GM12878 (cell line): Measurements from ENCODE around the gene RPL35A. TPM values are rescaled to one million over a fixed set of nuclear protein-coding genes. Genes with fewer than 3 reads are reported as not detected.
A peak's percentile ranks its signal among the peaks of the same experiment; 100 is the strongest.
"Not testable (repeated sequence)": the region's sequence is repeated elsewhere in the genome, so short reads cannot be mapped to it uniquely, and the experiment has no call there.

Experiments
- ATAC-seq: fragments of 200-7000 bp; cut with Tn5 transposase; 3 replicates; pipeline ENCODE4 v1.9.1; 2020; ENCODE audit warnings: mild to moderate bottlenecking, moderate library complexity
- BruUV-seq: library from RNA; stranded (reverse); fragments of 400-500 nt; replicated peaks from 2 replicates; lab custom pipeline; 2021; lab: Mats Ljungman, UMichigan
- CTCF ChIA-PET: fragments of 300-600 bp; sonication (Branson Sonifier 250); formaldehyde crosslinking; extraction: SDS; loops from one replicate; lab custom pipeline; 2021; ENCODE audit warnings: inconsistent platforms; lab: Yijun Ruan, JAX
- POLR2A ChIA-PET: fragments of 350-600 bp; formaldehyde crosslinking; extraction: SDS; loops from one replicate; lab custom pipeline; 2021; ENCODE audit warnings: inconsistent platforms; lab: Charles Lee
- RAD21 ChIA-PET: fragments of 300-600 bp; sonication (Branson Sonifier 250); formaldehyde crosslinking; loops from one replicate; lab custom pipeline; 2023; ENCODE audit warnings: antibody characterized with exemption; ENCODE audit not compliant: unreplicated experiment; lab: Charles Lee
- SMC1A ChIA-PET: fragments of 300-600 bp; sonication (Branson Sonifier 250); formaldehyde crosslinking; loops from one replicate; lab custom pipeline; 2023; ENCODE audit not compliant: unreplicated experiment, uncharacterized antibody; lab: Charles Lee
- DNase-seq: peaks from one replicate; pipeline ENCODE4 v3.0.0-alpha.2; 2011; ENCODE audit warnings: low read depth, low spot score
- FAIRE-seq: peaks from 3 replicates; lab custom pipeline; 2011; peaks lifted over from hg19 to GRCh38; lab: Jason Lieb, UNC
- H2AFZ ChIP-seq: 2 replicates; pipeline ENCODE4 v1.6.0; 2011; ENCODE audit warnings: low read depth, low read length, control low read depth; ENCODE audit not compliant: control insufficient read depth
- H3K27ac ChIP-seq: 2 replicates; pipeline ENCODE4 v1.5.1; 2011; ENCODE audit warnings: control low read depth; ENCODE audit not compliant: control insufficient read depth, insufficient read depth
- H3K27me3 ChIP-seq, 2 experiments: replicated peaks in 1 of 2; 2 replicates each; pipeline versions ENCODE4 v1.6.0 to v1.6.1; 2011; ENCODE audit warnings: low read length in 1 of 2; ENCODE audit not compliant: control insufficient read depth in 2 of 2, insufficient read depth in 2 of 2
- H3K36me3 ChIP-seq, 2 experiments: 2 replicates each; pipeline ENCODE4 v1.5.1; 2011; ENCODE audit warnings: low read length in 1 of 2; ENCODE audit not compliant: control insufficient read depth in 2 of 2, insufficient read depth in 2 of 2
- H3K4me1 ChIP-seq: 2 replicates; pipeline ENCODE4 v1.6.1; 2011; ENCODE audit warnings: mild to moderate bottlenecking, low read length, moderate library complexity, mixed read lengths; ENCODE audit not compliant: control insufficient read depth, insufficient read depth
- H3K4me2 ChIP-seq: 2 replicates; pipeline ENCODE4 v1.6.0; 2011; ENCODE audit warnings: control low read depth; ENCODE audit not compliant: control insufficient read depth, insufficient read depth
- H3K4me3 ChIP-seq: fragments of 200-600 bp; sonication (generic); 2 replicates; pipeline ENCODE4 v1.5.1; 2016
- H3K79me2 ChIP-seq: 2 replicates; pipeline ENCODE4 v1.6.0; 2011; ENCODE audit warnings: low read length; ENCODE audit not compliant: control insufficient read depth, insufficient read depth
- H3K9ac ChIP-seq: 2 replicates; pipeline ENCODE4 v1.8.0; 2011; ENCODE audit warnings: low read length, control low read depth, mixed read lengths; ENCODE audit not compliant: control insufficient read depth, insufficient read depth
- H3K9me3 ChIP-seq: replicated peaks from 3 replicates; pipeline ENCODE4 v1.5.1; 2011; ENCODE audit warnings: mild to moderate bottlenecking, low read length; ENCODE audit not compliant: control insufficient read depth, insufficient read depth
- H4K20me1 ChIP-seq: 2 replicates; pipeline ENCODE4 v1.6.0; 2011; ENCODE audit not compliant: control insufficient read depth, insufficient read depth
- ETV6 ChIP-seq, 2 experiments: fragments of 450-650 bp in 1 of 2; IDR thresholded peaks in 1 of 2; conservative IDR thresholded peaks in 1 of 2; 2 replicates each; pipeline ENCODE4 v1.6.1; 2014; ENCODE audit warnings: antibody characterized with exemption in 1 of 2, borderline replicate concordance in 1 of 2, low read depth in 1 of 2, mild to moderate bottlenecking in 1 of 2, moderate library complexity in 1 of 2
- POLR2A ChIP-seq: IDR thresholded peaks from 2 replicates; pipeline ENCODE4 v1.6.1; 2011; ENCODE audit warnings: low read depth, mild to moderate bottlenecking, low read length
- ZNF24 ChIP-seq: fragments of 450-650 bp; IDR thresholded peaks from 2 replicates; pipeline ENCODE4 v1.6.1; 2017; ENCODE audit warnings: antibody characterized with exemption, mild to moderate bottlenecking
- WGBS: methylation state at CpG from one replicate; pipeline ENCODE4 v1.1.6; 2016; ENCODE audit warnings: low lambda C conversion rate; ENCODE audit not compliant: insufficient replicate concordance, insufficient coverage; ENCODE audit errors: missing lambda C conversion rate; 5-methylcytosine and 5-hydroxymethylcytosine counted together
- in situ Hi-C: fragments of 300-500 bp; cut with MboI; formaldehyde crosslinking; loops from 9 replicates; pipeline ENCODE4 v1.14.3; 2018; ENCODE audit warnings: mixed read lengths
- intact Hi-C: fragments of 100-400 bp; cut with micrococcal nuclease; formaldehyde crosslinking; loops from one replicate; pipeline ENCODE4 v1.14.2; 2022; ENCODE audit not compliant: unreplicated experiment
- polyA plus RNA-seq, 11 experiments: library from polyadenylated mRNA; depleted of rRNA in 4 of 11; unstranded in 6 of 11; stranded (reverse) in 5 of 11; fragments of >200 nt; fragmentation: Nextera tagmentation in 4 of 11; fragmentation: Illumina TruSeq in 1 of 11; extraction: Ambion mirVana in 4 of 11; extraction: Trizol in 1 of 11; gene quantifications; 1 replicate in 1 of 11; 2 replicates in 10 of 11; pipeline versions ENCODE4 v1.2.1 to v1.2.3, GENCODE V29; 2011 to 2016; ENCODE audit warnings: inconsistent platforms in 2 of 11, missing spikeins in 2 of 11, low read depth in 1 of 11
- total RNA-seq, 4 experiments: library from RNA; depleted of rRNA in 3 of 4; stranded (reverse); fragments of >200 nt in 3 of 4; fragmentation: Illumina TruSeq in 1 of 4; extraction: Trizol in 1 of 4; gene quantifications; 2 replicates each; pipeline versions ENCODE4 v1.2.1 to v1.2.3, GENCODE V29; 2013 to 2021
- TF ChIP-seq, protein P1 (sequence below): IDR thresholded peaks from 2 replicates; pipeline ENCODE4 v1.6.1; 2012; ENCODE audit warnings: mild to moderate bottlenecking, low read depth, low read length

Gene RPL35A
- total and polyA plus RNA-seq, 10 of the 15 experiments (the other 5 are each of a cell fraction or from before 2014, with no cell fraction given), result 774 to 3,144 (median 1,843) TPM

DNA sequence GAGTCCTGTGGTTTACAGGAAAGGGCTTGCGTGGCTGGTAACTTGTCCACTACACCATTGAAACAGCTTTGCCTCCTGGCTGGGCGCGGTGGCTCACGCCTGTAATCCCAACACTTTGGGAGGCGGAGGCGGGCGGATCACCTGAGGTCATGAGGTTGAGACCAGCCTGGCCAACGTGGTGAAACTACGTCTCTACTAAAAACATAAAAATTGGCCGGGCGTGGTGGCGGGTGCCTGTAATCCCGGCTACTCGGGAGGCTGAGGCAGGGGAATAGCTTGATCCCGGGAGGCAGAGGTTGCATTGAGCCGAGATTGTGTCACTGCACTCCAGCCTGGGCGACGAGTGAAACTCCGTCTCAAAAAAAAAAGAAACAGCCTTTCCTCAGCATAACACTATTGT, 8.9 kb downstream of the RPL35A start:
- H4K20me1 ChIP-seq, DNase-seq, H3K4me1 ChIP-seq, H3K79me2 ChIP-seq, H3K9me3 ChIP-seq, ATAC-seq, H3K9ac ChIP-seq, H3K27ac ChIP-seq, in situ Hi-C loops, H3K27me3 ChIP-seq, BruUV-seq, FAIRE-seq, H2AFZ ChIP-seq: not testable (repeated sequence)
- intact Hi-C loops, result loop anchor here (1.0 kb wide), 1 partner anchor 9 kb away; the partner anchor contains the start of gene RPL35A
- 92% methylated on average over 17 of the region's 19 CpGs for WGBS
- Histone ChIP-seq H3K4me2 (peak overlapping the region; percentile 91), H3K36me3 (peaks cover 7 to 36% of the 10 kb centered on the region in 2 experiments), H3K4me3 (peak overlapping the region; percentile 66)
- ChIA-PET RAD21 (interaction anchor here (1.0 kb wide), 1 partner anchor 8 kb away, joined by 3 read pairs; no protein-coding TSS in a partner anchor), CTCF (interaction anchor here (1.3 to 1.5 kb wide), 2 partner anchors 9 to 15 kb away, joined by 3 to 4 read pairs; partner anchors contain the start of gene RPL35A), SMC1A (interaction anchor here (2.2 kb wide), 1 partner anchor 9 kb away, joined by 9 read pairs; the partner anchor contains the start of gene RPL35A), POLR2A (interaction anchor here (0.6 to 1.3 kb wide), 3 partner anchors 8 to 346 kb away, joined by 4 to 7 read pairs (median 5); partner anchors contain the start of gene RPL35A)

DNA sequence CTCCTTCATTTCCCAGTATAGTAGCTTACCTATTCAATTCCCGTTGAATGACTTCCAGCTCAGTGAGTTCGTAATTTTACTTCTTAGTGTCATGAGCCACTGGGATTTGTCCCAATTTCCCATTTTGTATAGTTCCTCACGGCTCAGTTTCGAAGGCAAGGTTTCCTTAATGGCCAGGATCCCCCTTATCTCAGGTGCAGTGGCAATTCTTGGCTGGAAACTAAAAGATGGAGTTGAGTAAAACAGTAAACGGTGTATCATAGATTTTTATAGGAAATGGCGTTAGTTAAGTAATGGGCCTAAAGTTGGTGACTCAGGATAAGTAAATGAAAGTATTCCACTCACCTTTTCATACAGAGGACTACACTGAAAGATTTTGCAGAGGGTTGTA, 9.5 kb downstream of the RPL35A start:
- peak overlapping the region; percentile 41; the same call in 1 of the 2 replicates for H3K27ac ChIP-seq
- peak overlapping the region; percentile 66 for H3K4me3 ChIP-seq
- H3K4me2 ChIP-seq, result peak overlapping the region; percentile 91
- TF ChIP-seq POLR2A (no peak), ETV6 (conservative IDR thresholded peaks at IDR 0.05 in 1 of 2, IDR thresholded peaks at IDR 0.05 in 1 of 2; ENCODE audit: borderline replicate concordance in 1 of 2, low read depth in 1 of 2) (no peak), ZNF24 (0 out of 2 replicates have a peak, but pooled peaks have one; percentile 26)
- TF ChIP-seq, protein P1, sequence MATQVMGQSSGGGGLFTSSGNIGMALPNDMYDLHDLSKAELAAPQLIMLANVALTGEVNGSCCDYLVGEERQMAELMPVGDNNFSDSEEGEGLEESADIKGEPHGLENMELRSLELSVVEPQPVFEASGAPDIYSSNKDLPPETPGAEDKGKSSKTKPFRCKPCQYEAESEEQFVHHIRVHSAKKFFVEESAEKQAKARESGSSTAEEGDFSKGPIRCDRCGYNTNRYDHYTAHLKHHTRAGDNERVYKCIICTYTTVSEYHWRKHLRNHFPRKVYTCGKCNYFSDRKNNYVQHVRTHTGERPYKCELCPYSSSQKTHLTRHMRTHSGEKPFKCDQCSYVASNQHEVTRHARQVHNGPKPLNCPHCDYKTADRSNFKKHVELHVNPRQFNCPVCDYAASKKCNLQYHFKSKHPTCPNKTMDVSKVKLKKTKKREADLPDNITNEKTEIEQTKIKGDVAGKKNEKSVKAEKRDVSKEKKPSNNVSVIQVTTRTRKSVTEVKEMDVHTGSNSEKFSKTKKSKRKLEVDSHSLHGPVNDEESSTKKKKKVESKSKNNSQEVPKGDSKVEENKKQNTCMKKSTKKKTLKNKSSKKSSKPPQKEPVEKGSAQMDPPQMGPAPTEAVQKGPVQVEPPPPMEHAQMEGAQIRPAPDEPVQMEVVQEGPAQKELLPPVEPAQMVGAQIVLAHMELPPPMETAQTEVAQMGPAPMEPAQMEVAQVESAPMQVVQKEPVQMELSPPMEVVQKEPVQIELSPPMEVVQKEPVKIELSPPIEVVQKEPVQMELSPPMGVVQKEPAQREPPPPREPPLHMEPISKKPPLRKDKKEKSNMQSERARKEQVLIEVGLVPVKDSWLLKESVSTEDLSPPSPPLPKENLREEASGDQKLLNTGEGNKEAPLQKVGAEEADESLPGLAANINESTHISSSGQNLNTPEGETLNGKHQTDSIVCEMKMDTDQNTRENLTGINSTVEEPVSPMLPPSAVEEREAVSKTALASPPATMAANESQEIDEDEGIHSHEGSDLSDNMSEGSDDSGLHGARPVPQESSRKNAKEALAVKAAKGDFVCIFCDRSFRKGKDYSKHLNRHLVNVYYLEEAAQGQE, result no peak
- DNase-seq, result no peak
- H3K4me1 ChIP-seq, result peaks cover 6% of the 10 kb centered on the region
- peak overlapping the region; percentile 33; the same call in 1 of the 2 replicates for H3K9ac ChIP-seq
- no peaks in the 10 kb centered on the region for H3K27me3 ChIP-seq
- no peak for FAIRE-seq
- ChIA-PET SMC1A (interaction anchor here (2.2 kb wide), 1 partner anchor 9 kb away, joined by 9 read pairs; the partner anchor contains the start of gene RPL35A), CTCF (interaction anchor here (0.7 to 1.5 kb wide), 3 partner anchors 9 to 57 kb away, joined by 3 to 4 read pairs (median 3); partner anchors contain the start of gene RPL35A), POLR2A (interaction anchor here (0.7 to 1.3 kb wide), 2 partner anchors 9 to 347 kb away, joined by 5 to 7 read pairs; partner anchors contain the start of gene RPL35A), RAD21 (interaction anchor here (1.0 kb wide), 1 partner anchor 9 kb away, joined by 3 read pairs; no protein-coding TSS in a partner anchor)
- ATAC-seq, result no peak
- 56% methylated on average over 6 of the region's 6 CpGs for WGBS
- BruUV-seq, result TSS peak; percentile 96
- peaks cover 2 to 30% of the 10 kb centered on the region in 2 experiments for H3K36me3 ChIP-seq
- in situ Hi-C loops, result no loop called here
- H3K9me3 ChIP-seq, result no peaks in the 10 kb centered on the region
- intact Hi-C loops, result loop anchor here (1.0 kb wide), 1 partner anchor 9 kb away; the partner anchor contains the start of gene RPL35A
- no peaks in the 10 kb centered on the region; the same call in 1 of the 2 replicates for H3K79me2 ChIP-seq
- H2AFZ ChIP-seq, result peak overlapping the region; percentile 80
- H4K20me1 ChIP-seq, result no peaks in the 10 kb centered on the region; the same call in 1 of the 2 replicates
